Erythroblast (primary cell): Measurements from ENCODE around the gene SAPCD2.

Experiments used
- GATA1 ChIP-seq: IDR thresholded peaks from 2 replicates; pipeline ENCODE4 v1.6.1; 2011; ENCODE audit warnings: low read depth, mild to moderate bottlenecking, control low read depth, low read length, moderate library complexity
- POLR2A ChIP-seq: IDR thresholded peaks from 2 replicates; pipeline ENCODE4 v1.6.1; 2011; ENCODE audit warnings: mild to moderate bottlenecking, low read length

GRCh38 chr9:137030538-137031527, 39.5 kb downstream of the SAPCD2 start:
- TF ChIP-seq POLR2A (no peak), GATA1 (no peak)
